Keratinocyte (primary cell): ENCODE results near the gene PPP1R3E. TPM values are rescaled to one million over a fixed set of nuclear protein-coding genes. Genes with fewer than 3 reads are reported as not detected.
A peak's percentile ranks its signal among the peaks of the same experiment; 100 is the strongest.

Experiments used
- DNase-seq: peaks from one replicate; pipeline ENCODE4 v3.0.0-alpha.2; 2011; ENCODE audit warnings: low read depth, missing footprints, low spot score
- FAIRE-seq: peaks from 2 replicates; lab custom pipeline; 2011; peaks lifted over from hg19 to GRCh38; lab: Jason Lieb, UNC
- H2AFZ ChIP-seq: 2 replicates; pipeline ENCODE4 v1.6.0; 2012; ENCODE audit warnings: low read length, control low read depth, inconsistent platforms; ENCODE audit not compliant: control insufficient read depth
- H3K27ac ChIP-seq: 2 replicates; pipeline ENCODE4 v1.5.1; 2011; ENCODE audit warnings: low read length; ENCODE audit not compliant: control insufficient read depth, insufficient read depth
- H3K27me3 ChIP-seq: 3 replicates; pipeline ENCODE4 v1.6.0; 2011; ENCODE audit warnings: low read length; ENCODE audit not compliant: control insufficient read depth, insufficient read depth; ENCODE audit errors: extremely low read depth
- H3K36me3 ChIP-seq, 2 experiments: 2 replicates in 1 of 2; 3 replicates in 1 of 2; pipeline ENCODE4 v1.5.1; 2011; ENCODE audit warnings: low read length in 2 of 2, mild to moderate bottlenecking in 1 of 2; ENCODE audit not compliant: control insufficient read depth in 2 of 2, insufficient read depth in 2 of 2; ENCODE audit errors: extremely low read depth in 1 of 2
- H3K4me1 ChIP-seq: 3 replicates; pipeline ENCODE4 v1.5.1; 2011; ENCODE audit warnings: low read length; ENCODE audit not compliant: control insufficient read depth, insufficient read depth; ENCODE audit errors: extremely low read depth
- H3K4me2 ChIP-seq: 3 replicates; pipeline ENCODE4 v1.6.0; 2011; ENCODE audit warnings: low read depth, low read length; ENCODE audit not compliant: control insufficient read depth, insufficient read depth; ENCODE audit errors: extremely low read depth
- H3K4me3 ChIP-seq, 3 experiments: fragments of 200-600 bp in 1 of 3; sonication (generic) in 1 of 3; 2 replicates in 2 of 3; 3 replicates in 1 of 3; pipeline ENCODE4 v1.5.1; 2011 to 2016; ENCODE audit warnings: low read length in 3 of 3, mild to moderate bottlenecking in 3 of 3, control low read depth in 2 of 3, inconsistent platforms in 1 of 3, low read depth in 1 of 3, mixed read lengths in 1 of 3, mixed run types in 1 of 3, moderate library complexity in 1 of 3; ENCODE audit not compliant: control insufficient read depth in 2 of 3, insufficient read depth in 2 of 3; ENCODE audit errors: extremely low read depth in 1 of 3
- H3K79me2 ChIP-seq: 2 replicates; pipeline ENCODE4 v1.6.0; 2012; ENCODE audit warnings: low read length; ENCODE audit not compliant: control insufficient read depth, insufficient read depth
- H3K9ac ChIP-seq: 3 replicates; pipeline ENCODE4 v1.6.0; 2011; ENCODE audit warnings: low read length; ENCODE audit not compliant: control insufficient read depth, insufficient read depth; ENCODE audit errors: extremely low read depth
- H3K9me1 ChIP-seq: 3 replicates; pipeline ENCODE4 v1.6.0; 2011; ENCODE audit warnings: low read length; ENCODE audit not compliant: control insufficient read depth, insufficient read depth; ENCODE audit errors: extremely low read depth
- H3K9me3 ChIP-seq: 2 replicates; pipeline ENCODE4 v1.5.1; 2012; ENCODE audit warnings: low read depth, low read length; ENCODE audit not compliant: control insufficient read depth
- H4K20me1 ChIP-seq: 3 replicates; pipeline ENCODE4 v1.6.0; 2011; ENCODE audit warnings: low read length; ENCODE audit not compliant: control insufficient read depth, insufficient read depth; ENCODE audit errors: extremely low read depth
- EZH2 ChIP-seq: IDR thresholded peaks from one replicate; pipeline ENCODE4 v1.6.1; 2012; ENCODE audit warnings: inconsistent platforms, mild to moderate bottlenecking, low read length, moderate library complexity
- dilution Hi-C: fragments of 300-500 bp; cut with MboI; formaldehyde crosslinking; loops from one replicate; pipeline ENCODE4 v1.7.0; 2020; ENCODE audit warnings: low sequenced_read_pairs; ENCODE audit not compliant: extremely low pct_ligation_motif_present
- polyA plus RNA-seq, 5 experiments: library from polyadenylated mRNA; depleted of rRNA in 3 of 5; stranded (reverse) in 3 of 5; stranded (forward) in 1 of 5; unstranded in 1 of 5; fragments of >200 nt; gene quantifications; 1 replicate in 1 of 5; 2 replicates in 3 of 5; 3 replicates in 1 of 5; pipeline versions ENCODE4 v1.2.1 to v1.2.3, GENCODE V29; 2011 to 2012; ENCODE audit warnings: missing spikeins in 2 of 5, low read depth in 1 of 5, low replicate concordance in 1 of 5
- TF ChIP-seq, protein P1 (sequence below), 3 experiments: IDR thresholded peaks in 1 of 3; conservative IDR thresholded peaks in 1 of 3; optimal IDR thresholded peaks in 1 of 3; 2 replicates in 2 of 3; 3 replicates in 1 of 3; pipeline versions ENCODE3 to v1.5.1; 2011; ENCODE audit warnings: low read length in 3 of 3, mild to moderate bottlenecking in 3 of 3, moderate library complexity in 2 of 3, control low read depth in 1 of 3, inconsistent platforms in 1 of 3; ENCODE audit not compliant: insufficient read depth in 2 of 3; ENCODE audit errors: extremely low read depth in 1 of 3

The PPP1R3E gene
- polyA plus RNA-seq, 1 donor (not counting 4 experiments of a cell fraction or from before 2014, with no cell fraction given), result 2.5 TPM

DNA sequence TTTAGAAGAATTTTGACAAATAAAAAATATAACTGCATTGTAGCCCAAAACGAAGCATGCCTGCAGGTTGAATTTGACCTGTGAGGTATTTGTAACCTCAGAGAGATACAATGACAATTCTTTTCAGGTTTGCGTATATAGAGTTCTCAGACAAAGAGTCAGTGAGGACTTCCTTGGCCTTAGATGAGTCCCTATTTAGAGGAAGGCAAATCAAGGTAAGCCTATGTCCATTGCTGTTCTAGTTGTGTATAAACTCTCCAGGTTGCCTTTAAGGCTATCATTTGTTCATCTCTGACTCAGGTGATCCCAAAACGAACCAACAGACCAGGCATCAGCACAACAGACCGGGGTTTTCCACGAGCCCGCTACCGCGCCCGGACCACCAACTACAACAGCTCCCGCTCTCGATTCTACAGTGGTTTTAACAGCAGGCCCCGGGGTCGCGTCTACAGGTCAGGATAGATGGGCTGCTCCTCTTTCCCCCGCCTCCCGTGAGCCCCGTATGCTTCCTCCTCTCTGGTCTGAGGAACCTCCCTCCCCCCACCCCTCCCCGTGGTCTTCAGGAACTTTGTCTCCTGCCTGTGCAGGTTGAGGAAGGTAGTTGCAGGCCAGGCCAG, 21.3 kb upstream of the PPP1R3E start:
- TF ChIP-seq EZH2, result no peak
- TF ChIP-seq, protein P1, sequence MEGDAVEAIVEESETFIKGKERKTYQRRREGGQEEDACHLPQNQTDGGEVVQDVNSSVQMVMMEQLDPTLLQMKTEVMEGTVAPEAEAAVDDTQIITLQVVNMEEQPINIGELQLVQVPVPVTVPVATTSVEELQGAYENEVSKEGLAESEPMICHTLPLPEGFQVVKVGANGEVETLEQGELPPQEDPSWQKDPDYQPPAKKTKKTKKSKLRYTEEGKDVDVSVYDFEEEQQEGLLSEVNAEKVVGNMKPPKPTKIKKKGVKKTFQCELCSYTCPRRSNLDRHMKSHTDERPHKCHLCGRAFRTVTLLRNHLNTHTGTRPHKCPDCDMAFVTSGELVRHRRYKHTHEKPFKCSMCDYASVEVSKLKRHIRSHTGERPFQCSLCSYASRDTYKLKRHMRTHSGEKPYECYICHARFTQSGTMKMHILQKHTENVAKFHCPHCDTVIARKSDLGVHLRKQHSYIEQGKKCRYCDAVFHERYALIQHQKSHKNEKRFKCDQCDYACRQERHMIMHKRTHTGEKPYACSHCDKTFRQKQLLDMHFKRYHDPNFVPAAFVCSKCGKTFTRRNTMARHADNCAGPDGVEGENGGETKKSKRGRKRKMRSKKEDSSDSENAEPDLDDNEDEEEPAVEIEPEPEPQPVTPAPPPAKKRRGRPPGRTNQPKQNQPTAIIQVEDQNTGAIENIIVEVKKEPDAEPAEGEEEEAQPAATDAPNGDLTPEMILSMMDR (optimal IDR thresholded peaks at IDR 0.05 in 1 of 3, IDR thresholded peaks at IDR 0.05 in 1 of 3, conservative IDR thresholded peaks at IDR 0.05 in 1 of 3; ENCODE audit: extremely low read depth in 1 of 3, insufficient read depth in 2 of 3, low read length in 3 of 3), result no peak
- Histone ChIP-seq H3K79me2 (peaks cover 23% of the 10 kb centered on the region), H3K4me2 (no peak overlapping the region), H3K27ac (no peak overlapping the region), H3K9me1 (no peaks in the 10 kb centered on the region), H3K36me3 (peaks cover 17 to 22% of the 10 kb centered on the region in 2 experiments), H3K4me1 (peaks cover 19% of the 10 kb centered on the region), H4K20me1 (no peaks in the 10 kb centered on the region), H3K4me3 (no peak overlapping the region), H2AFZ (no peak overlapping the region), H3K9ac (no peak overlapping the region), H3K27me3 (no peaks in the 10 kb centered on the region), H3K9me3 (no peaks in the 10 kb centered on the region)
- FAIRE-seq (no peak), DNase-seq (no peak)
- dilution Hi-C loops, result no loop called here

DNA sequence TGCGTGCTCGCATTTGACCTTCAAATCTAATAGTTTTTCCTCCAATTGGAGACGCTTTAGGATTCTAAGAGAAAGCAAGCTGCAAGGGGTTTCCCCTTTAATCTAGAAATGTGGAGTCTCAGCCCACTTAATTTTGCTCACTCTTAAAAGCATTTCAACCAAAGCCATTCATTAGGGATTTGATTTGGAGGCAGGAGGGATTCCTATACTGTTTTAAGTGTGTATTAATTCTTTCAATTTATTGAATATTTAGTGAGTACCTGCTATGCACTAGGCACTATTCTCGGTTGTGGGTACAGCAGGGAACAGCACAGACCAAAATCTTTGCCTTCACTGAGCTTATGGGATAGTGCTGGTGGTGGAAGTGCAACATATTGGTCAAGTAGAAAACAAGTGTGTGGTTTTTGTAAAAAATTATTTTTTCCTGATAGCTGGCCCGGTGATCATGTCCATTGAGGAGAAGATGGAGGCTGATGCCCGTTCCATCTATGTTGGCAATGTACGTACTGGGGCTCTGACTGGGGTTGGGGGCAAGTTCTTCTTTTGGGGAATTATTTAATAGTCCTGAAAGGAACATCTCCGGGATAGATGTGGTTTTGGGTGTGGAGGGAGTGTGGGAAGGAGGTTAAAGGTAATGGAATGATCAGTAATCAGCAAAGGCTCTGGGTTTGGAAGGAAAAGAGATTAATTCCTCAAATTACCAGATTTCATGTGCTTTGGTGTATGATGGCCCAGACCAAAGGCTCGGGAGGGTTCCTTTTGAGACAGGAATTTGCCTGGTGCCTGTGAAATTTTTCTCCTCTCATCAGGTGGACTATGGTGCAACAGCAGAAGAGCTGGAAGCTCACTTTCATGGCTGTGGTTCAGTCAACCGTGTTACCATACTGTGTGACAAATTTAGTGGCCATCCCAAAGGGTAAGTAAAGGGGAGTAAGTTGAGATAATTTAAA, 20.2 kb upstream of the PPP1R3E start:
- Histone ChIP-seq H2AFZ (no peak overlapping the region), H3K79me2 (peaks cover 23% of the 10 kb centered on the region), H4K20me1 (no peaks in the 10 kb centered on the region), H3K4me1 (peaks cover 19% of the 10 kb centered on the region), H3K27ac (peak overlapping the region; percentile 98), H3K4me2 (peak overlapping the region; percentile 97), H3K27me3 (no peaks in the 10 kb centered on the region), H3K9ac (peak overlapping the region; percentile 98), H3K9me3 (no peaks in the 10 kb centered on the region), H3K36me3 (peaks cover 20 to 22% of the 10 kb centered on the region in 2 experiments), H3K9me1 (no peaks in the 10 kb centered on the region), H3K4me3 (peak overlapping the region; percentile 83 to 93 (median 91))
- FAIRE-seq (no peak), DNase-seq (no peak)
- dilution Hi-C loops, result no loop called here
- TF ChIP-seq, protein P1 (optimal IDR thresholded peaks at IDR 0.05 in 1 of 3, IDR thresholded peaks at IDR 0.05 in 1 of 3, conservative IDR thresholded peaks at IDR 0.05 in 1 of 3; ENCODE audit: extremely low read depth in 1 of 3, insufficient read depth in 2 of 3, low read length in 3 of 3), result no peak
- TF ChIP-seq EZH2, result no peak
